SK-N-SH (cell line): Measurements from ENCODE around the gene FBLIM1. TPM values are rescaled to one million over a fixed set of nuclear protein-coding genes. Genes with fewer than 3 reads are reported as not detected.

Experiments used
- CTCF ChIA-PET: fragments of 300-600, 350-600 bp; formaldehyde crosslinking; extraction: SDS; loops from one replicate; lab custom pipeline; 2021; lab: Yijun Ruan, JAX
- POLR2A ChIA-PET: fragments of 350-600 bp; sonication (Branson Sonifier 250); formaldehyde crosslinking; extraction: SDS; loops from one replicate; lab custom pipeline; 2020; ENCODE audit warnings: antibody characterized with exemption, inconsistent platforms; lab: Yijun Ruan, JAX
- DNase-seq: peaks from one replicate; pipeline ENCODE4 v3.0.0; 2012
- H2AFZ ChIP-seq: fragments of 200-600 bp; sonication (generic); 2 replicates; pipeline ENCODE4 v1.8.1; 2016; ENCODE audit warnings: antibody characterized with exemption, mild to moderate bottlenecking, low read depth
- H3F3A ChIP-seq: fragments of 200-600 bp; sonication (generic); replicated peaks from 2 replicates; pipeline ENCODE3; 2016; ENCODE audit warnings: antibody characterized with exemption, mild to moderate bottlenecking; ENCODE audit not compliant: insufficient read depth
- H3K27ac ChIP-seq, 2 experiments: fragments of 200-500 bp in 1 of 2; fragments of 200-600 bp in 1 of 2; sonication (Bioruptor generic) in 1 of 2; sonication (generic), shearing (Covaris generic) in 1 of 2; 2 replicates each; pipeline versions ENCODE4 v1.5.1 to v1.6.1; 2014 to 2016; ENCODE audit warnings: low read depth in 2 of 2, inconsistent platforms in 1 of 2, low read length in 1 of 2, mild to moderate bottlenecking in 1 of 2, mixed read lengths in 1 of 2
- H3K27me3 ChIP-seq: fragments of 200-600 bp; sonication (generic), shearing (Covaris generic); 2 replicates; pipeline ENCODE4 v1.6.1; 2016; ENCODE audit warnings: mixed run types; ENCODE audit not compliant: insufficient read depth
- H3K36me3 ChIP-seq, 2 experiments: fragments of 200-500 bp in 1 of 2; fragments of 200-600 bp in 1 of 2; sonication (Bioruptor generic) in 1 of 2; sonication (generic) in 1 of 2; replicated peaks in 1 of 2; 2 replicates each; pipeline versions ENCODE3 to v1.5.1; 2014 to 2016; ENCODE audit warnings: low read length in 1 of 2, mild to moderate bottlenecking in 1 of 2; ENCODE audit not compliant: insufficient read depth in 2 of 2, control insufficient read depth in 1 of 2
- H3K4me1 ChIP-seq, 2 experiments: fragments of 200-500 bp in 1 of 2; fragments of 200-600 bp in 1 of 2; sonication (Bioruptor generic) in 1 of 2; sonication (generic), shearing (Covaris generic) in 1 of 2; 2 replicates each; pipeline versions ENCODE4 v1.5.1 to v1.6.1; 2014 to 2016; ENCODE audit warnings: low read depth in 1 of 2, low read length in 1 of 2, mixed run types in 1 of 2; ENCODE audit not compliant: insufficient read depth in 2 of 2, control insufficient read depth in 1 of 2
- H3K4me2 ChIP-seq: fragments of 200-600 bp; sonication (generic), shearing (Covaris generic); 2 replicates; pipeline ENCODE4 v1.6.1; 2017; ENCODE audit warnings: mixed run types
- H3K4me3 ChIP-seq, 2 experiments: fragments of 200-500 bp in 1 of 2; fragments of 200-600 bp in 1 of 2; sonication (Bioruptor generic) in 1 of 2; sonication (generic), shearing (Covaris generic) in 1 of 2; 2 replicates each; pipeline versions ENCODE4 v1.5.1 to v1.8.1; 2014 to 2016; ENCODE audit warnings: low read depth in 2 of 2, inconsistent platforms in 1 of 2, low read length in 1 of 2, mild to moderate bottlenecking in 1 of 2, mixed read lengths in 1 of 2, moderate library complexity in 1 of 2
- H3K79me2 ChIP-seq: fragments of 200-600 bp; sonication (generic); 2 replicates; pipeline ENCODE4 v1.8.1; 2017; ENCODE audit warnings: mild to moderate bottlenecking; ENCODE audit not compliant: insufficient read depth
- H3K9ac ChIP-seq: fragments of 200-600 bp; sonication (generic); 2 replicates; pipeline ENCODE4 v1.6.1; 2017; ENCODE audit warnings: mixed run types
- H3K9me2 ChIP-seq: fragments of 200-600 bp; sonication (generic); 2 replicates; pipeline ENCODE4 v1.6.1; 2017; ENCODE audit warnings: mixed run types
- H3K9me3 ChIP-seq: fragments of 200-600 bp; sonication (generic); 2 replicates; pipeline ENCODE4 v1.6.1; 2017; ENCODE audit warnings: mixed run types, mild to moderate bottlenecking, moderate library complexity
- H4K20me1 ChIP-seq: fragments of 200-600 bp; sonication (generic); 2 replicates; pipeline ENCODE4 v1.6.1; 2017; ENCODE audit warnings: mild to moderate bottlenecking, mixed run types; ENCODE audit not compliant: insufficient read depth
- CTCF ChIP-seq: fragments of 200-600 bp; sonication (generic); IDR thresholded peaks from 2 replicates; pipeline ENCODE4 v1.6.1; 2017; ENCODE audit warnings: antibody characterized with exemption, mild to moderate bottlenecking, moderate library complexity
- ELF1 ChIP-seq: IDR thresholded peaks from 2 replicates; pipeline ENCODE4 v1.4.0; 2012
- EZH2phosphoT487 ChIP-seq: fragments of 200-600 bp; sonication (generic); IDR thresholded peaks from 2 replicates; pipeline ENCODE4 v1.6.1; 2017; ENCODE audit warnings: low read depth, mixed run types, mild to moderate bottlenecking, antibody characterized with exemption, moderate library complexity, borderline replicate concordance
- FOSL2 ChIP-seq: IDR thresholded peaks from 2 replicates; pipeline ENCODE4 v1.4.0; 2012; ENCODE audit warnings: low read depth, mild to moderate bottlenecking, moderate library complexity, borderline replicate concordance
- FOXM1 ChIP-seq: IDR thresholded peaks from 2 replicates; pipeline ENCODE4 v1.4.0; 2012; ENCODE audit warnings: low read depth, mild to moderate bottlenecking
- GABPA ChIP-seq: IDR thresholded peaks from 2 replicates; pipeline ENCODE4 v1.4.0; 2012; ENCODE audit warnings: low read depth, mild to moderate bottlenecking
- JUND ChIP-seq: IDR thresholded peaks from 2 replicates; pipeline ENCODE4 v1.4.0; 2012
- MAX ChIP-seq: IDR thresholded peaks from 2 replicates; pipeline ENCODE4 v1.4.0; 2012; ENCODE audit warnings: low read depth
- NFIC ChIP-seq: IDR thresholded peaks from 2 replicates; pipeline ENCODE4 v1.4.0; 2012; ENCODE audit warnings: borderline replicate concordance
- PBX3 ChIP-seq: IDR thresholded peaks from 2 replicates; pipeline ENCODE4; 2012
- POLR2AphosphoS5 ChIP-seq: IDR thresholded peaks from 2 replicates; pipeline ENCODE4 v1.6.1; 2012; ENCODE audit warnings: low read depth, low read length
- RAD21 ChIP-seq: IDR thresholded peaks from 2 replicates; pipeline ENCODE4 v1.6.1; 2012; ENCODE audit warnings: mild to moderate bottlenecking, low read length
- RFX5 ChIP-seq: IDR thresholded peaks from 2 replicates; pipeline ENCODE4 v1.6.1; 2012; ENCODE audit warnings: mild to moderate bottlenecking, improper control_type of control experiment, low read length
- RXRA ChIP-seq: IDR thresholded peaks from 2 replicates; pipeline ENCODE4 v1.4.0; 2012; ENCODE audit warnings: low read depth, mild to moderate bottlenecking, borderline replicate concordance
- SIN3A ChIP-seq: IDR thresholded peaks from 2 replicates; pipeline ENCODE4 v1.6.1; 2012; ENCODE audit warnings: low read depth, mild to moderate bottlenecking, low read length, moderate library complexity, borderline replicate concordance
- SMC3 ChIP-seq: IDR thresholded peaks from 2 replicates; pipeline ENCODE4 v1.6.1; 2012; ENCODE audit warnings: low read depth, low read length, improper control_type of control experiment
- USF1 ChIP-seq: IDR thresholded peaks from 2 replicates; pipeline ENCODE4 v1.4.0; 2012; ENCODE audit warnings: low read depth, borderline replicate concordance
- YY1 ChIP-seq: IDR thresholded peaks from 2 replicates; pipeline ENCODE4 v1.4.0; 2012; ENCODE audit warnings: low read depth, mild to moderate bottlenecking
- WGBS: methylation state at CpG from one replicate; pipeline ENCODE4 v1.1.6; 2017; ENCODE audit warnings: low lambda C conversion rate; 5-methylcytosine and 5-hydroxymethylcytosine counted together
- polyA plus RNA-seq, 3 experiments: library from polyadenylated mRNA; depleted of rRNA; stranded (reverse); fragments of >200 nt; gene quantifications; 2 replicates each; pipeline ENCODE4 v1.2.3, GENCODE V29; 2012

The FBLIM1 gene
- polyA plus RNA-seq, 1 of the 3 experiments (the other 2 are of a cell fraction) = 89.8 TPM

GRCh38 chr1:15753776-15754175, 4.8 kb upstream of the FBLIM1 start:
- TF ChIP-seq MAX = no peak
- TF ChIP-seq SMC3 = no peak
- no peak for TF ChIP-seq JUND
- TF ChIP-seq ELF1 = no peak
- no peak for TF ChIP-seq CTCF
- no peak for TF ChIP-seq USF1
- TF ChIP-seq NFIC = no peak
- H3K4me1 ChIP-seq = peaks cover 21 to 38% of the 10 kb centered on the region in 2 experiments
- H3K4me2 ChIP-seq = no peak overlapping the region
- no peaks in the 10 kb centered on the region for H3K36me3 ChIP-seq
- WGBS = 79% methylated on average over 7 of the region's 10 CpGs
- no peaks in the 10 kb centered on the region for H4K20me1 ChIP-seq
- no peaks in the 10 kb centered on the region for H3K27me3 ChIP-seq
- no peak overlapping the region for H3K4me3 ChIP-seq
- H3F3A ChIP-seq = peaks cover 24% of the 10 kb centered on the region
- ChIA-PET POLR2A (no interaction called here), CTCF (interaction anchor here (1.2 kb wide), 1 partner anchor 13 kb away, joined by 3 read pairs; no protein-coding TSS in a partner anchor)
- no peaks in the 10 kb centered on the region for H3K9me2 ChIP-seq
- H3K27ac ChIP-seq = no peak overlapping the region
- no peak for DNase-seq
- peaks cover under 1% of the 10 kb centered on the region; the same call in 1 of the 2 replicates for H3K79me2 ChIP-seq
- no peaks in the 10 kb centered on the region for H3K9me3 ChIP-seq
- no peak overlapping the region for H2AFZ ChIP-seq
- no peak overlapping the region for H3K9ac ChIP-seq

GRCh38 chr1:15755021-15755645, 3.5 kb upstream of the FBLIM1 start:
- ChIA-PET POLR2A (no interaction called here), CTCF (interaction anchor here (1.1 to 2.6 kb wide), 3 partner anchors 14 to 37 kb away, joined by 3 to 12 read pairs (median 4); no protein-coding TSS in a partner anchor)
- Histone ChIP-seq H3K9me3 (no peaks in the 10 kb centered on the region), H3K4me1 (peaks cover 15 to 30% of the 10 kb centered on the region in 2 experiments), H3K9ac (no peak overlapping the region), H3K27me3 (no peaks in the 10 kb centered on the region), H3K79me2 (peaks cover 14% of the 10 kb centered on the region), H3K27ac (no peak overlapping the region), H3K9me2 (no peaks in the 10 kb centered on the region), H3K36me3 (no peaks in the 10 kb centered on the region), H3K4me3 (no peak overlapping the region), H4K20me1 (no peaks in the 10 kb centered on the region), H3F3A (peaks cover 21% of the 10 kb centered on the region), H2AFZ (no peak overlapping the region), H3K4me2 (no peak overlapping the region)
- 95% methylated on average over 2 of the region's 2 CpGs for WGBS
- no peak for DNase-seq
- TF ChIP-seq POLR2AphosphoS5 (no peak), EZH2phosphoT487 (no peak), YY1 (no peak), SIN3A (no peak), RAD21 (no peak), GABPA (no peak), RFX5 (no peak), MAX (no peak), RXRA (no peak), FOSL2 (no peak), FOXM1 (no peak), PBX3 (no peak)
